ENCODE results near the gene ZNF528. TPM values are rescaled to one million over a fixed set of nuclear protein-coding genes. Genes with fewer than 3 reads are reported as not detected.

ZNF528 gene
- total RNA-seq, 1 donor from 2014 or later = 21.8 TPM

DNA sequence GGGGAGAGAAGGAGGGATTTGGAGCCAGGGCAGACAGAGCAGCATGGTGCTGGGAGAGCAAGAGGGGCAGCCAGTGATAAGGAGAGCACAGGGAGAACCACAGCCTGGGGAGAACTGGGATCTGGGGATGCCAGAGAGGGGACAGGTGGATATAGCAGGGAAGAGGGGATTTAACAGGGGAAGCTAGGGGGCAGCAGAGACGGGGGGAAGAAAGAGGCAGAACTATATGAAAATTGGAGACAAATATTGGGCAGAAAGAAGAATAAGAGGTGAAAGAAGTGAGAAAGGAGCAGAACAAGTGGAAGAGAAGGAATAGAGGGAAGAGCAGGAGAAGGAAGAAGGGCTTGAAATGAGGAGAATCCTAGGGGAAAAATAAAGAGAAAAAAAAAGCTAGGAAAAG is 6.5 kb upstream of the ZNF528 start:
- TF ChIP-seq, protein P1, sequence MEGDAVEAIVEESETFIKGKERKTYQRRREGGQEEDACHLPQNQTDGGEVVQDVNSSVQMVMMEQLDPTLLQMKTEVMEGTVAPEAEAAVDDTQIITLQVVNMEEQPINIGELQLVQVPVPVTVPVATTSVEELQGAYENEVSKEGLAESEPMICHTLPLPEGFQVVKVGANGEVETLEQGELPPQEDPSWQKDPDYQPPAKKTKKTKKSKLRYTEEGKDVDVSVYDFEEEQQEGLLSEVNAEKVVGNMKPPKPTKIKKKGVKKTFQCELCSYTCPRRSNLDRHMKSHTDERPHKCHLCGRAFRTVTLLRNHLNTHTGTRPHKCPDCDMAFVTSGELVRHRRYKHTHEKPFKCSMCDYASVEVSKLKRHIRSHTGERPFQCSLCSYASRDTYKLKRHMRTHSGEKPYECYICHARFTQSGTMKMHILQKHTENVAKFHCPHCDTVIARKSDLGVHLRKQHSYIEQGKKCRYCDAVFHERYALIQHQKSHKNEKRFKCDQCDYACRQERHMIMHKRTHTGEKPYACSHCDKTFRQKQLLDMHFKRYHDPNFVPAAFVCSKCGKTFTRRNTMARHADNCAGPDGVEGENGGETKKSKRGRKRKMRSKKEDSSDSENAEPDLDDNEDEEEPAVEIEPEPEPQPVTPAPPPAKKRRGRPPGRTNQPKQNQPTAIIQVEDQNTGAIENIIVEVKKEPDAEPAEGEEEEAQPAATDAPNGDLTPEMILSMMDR (conservative IDR thresholded peaks at IDR 0.05) = no peak
- Mint-ChIP-seq H3K36me3 (peaks cover 12% of the 10 kb centered on the region), H3K4me3 (no peak overlapping the region), H3K9me3 (no peaks in the 10 kb centered on the region), H3K27me3 (no peaks in the 10 kb centered on the region), H3K27ac (no peak overlapping the region), H3K4me1 (ENCODE audit: unreplicated experiment) (no peaks in the 10 kb centered on the region)
- DNase-seq (ENCODE audit: extremely low spot score, unreplicated experiment) = no peak

DNA sequence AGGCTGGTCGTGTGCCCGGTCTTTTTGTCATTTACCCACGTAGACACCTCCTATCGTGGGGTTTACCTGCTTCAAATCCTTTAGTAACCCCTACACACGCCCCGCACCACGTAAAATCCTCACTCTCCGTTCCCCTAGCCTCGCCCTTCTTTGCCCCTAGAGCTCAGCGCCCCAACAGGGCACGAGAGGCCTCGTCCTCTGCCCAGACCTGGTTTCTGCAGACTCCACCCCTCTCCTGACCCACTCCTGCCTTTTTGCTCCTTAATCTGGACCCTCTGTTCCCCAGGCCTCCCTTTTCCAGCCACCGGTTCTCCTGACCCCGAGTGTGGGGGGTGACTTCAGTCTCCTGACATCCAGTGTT is 412 bp downstream of the ZNF528 start:
- no peaks in the 10 kb centered on the region for H3K4me1 Mint-ChIP-seq (ENCODE audit: unreplicated experiment)
- H3K4me3 Mint-ChIP-seq = peak overlapping the region; percentile 83
- no peaks in the 10 kb centered on the region for H3K9me3 Mint-ChIP-seq

DNA sequence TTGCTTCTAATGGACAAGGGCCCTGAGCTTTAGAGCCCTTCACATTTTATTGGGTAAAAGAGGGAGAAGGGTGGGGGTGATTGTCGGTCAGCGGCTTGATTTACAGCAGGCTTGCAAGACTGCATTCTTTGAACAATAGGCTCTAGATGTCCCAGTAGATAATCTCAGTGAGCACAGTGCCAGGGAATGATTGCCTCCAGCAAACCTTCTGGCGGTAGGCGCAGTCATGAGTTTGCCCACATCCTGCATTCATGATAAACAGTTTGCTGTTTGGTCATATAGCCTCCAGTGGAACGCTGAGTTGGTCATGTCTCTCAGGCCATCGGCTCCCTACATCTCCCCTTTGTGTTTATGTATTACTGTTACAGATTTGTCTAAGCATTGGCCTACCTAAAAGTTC is 12.6 kb downstream of the ZNF528 start:
- TF ChIP-seq, protein P1 (conservative IDR thresholded peaks at IDR 0.05) = no peak
- Mint-ChIP-seq H3K36me3 (peaks cover 32% of the 10 kb centered on the region), H3K9me3 (peaks cover 6% of the 10 kb centered on the region), H3K4me1 (ENCODE audit: unreplicated experiment) (no peaks in the 10 kb centered on the region), H3K27me3 (no peaks in the 10 kb centered on the region), H3K27ac (no peak overlapping the region), H3K4me3 (no peak overlapping the region)
- no peak for DNase-seq (ENCODE audit: extremely low spot score, unreplicated experiment)

More for the DNA sequence above, 412 bp downstream of the ZNF528 start:
- Mint-ChIP-seq H3K27ac (peak overlapping the region; percentile 83), H3K36me3 (peaks cover 11% of the 10 kb centered on the region), H3K27me3 (no peaks in the 10 kb centered on the region)
- no peak for DNase-seq (ENCODE audit: extremely low spot score, unreplicated experiment)
- TF ChIP-seq, protein P1 (conservative IDR thresholded peaks at IDR 0.05) = no peak

DNA sequence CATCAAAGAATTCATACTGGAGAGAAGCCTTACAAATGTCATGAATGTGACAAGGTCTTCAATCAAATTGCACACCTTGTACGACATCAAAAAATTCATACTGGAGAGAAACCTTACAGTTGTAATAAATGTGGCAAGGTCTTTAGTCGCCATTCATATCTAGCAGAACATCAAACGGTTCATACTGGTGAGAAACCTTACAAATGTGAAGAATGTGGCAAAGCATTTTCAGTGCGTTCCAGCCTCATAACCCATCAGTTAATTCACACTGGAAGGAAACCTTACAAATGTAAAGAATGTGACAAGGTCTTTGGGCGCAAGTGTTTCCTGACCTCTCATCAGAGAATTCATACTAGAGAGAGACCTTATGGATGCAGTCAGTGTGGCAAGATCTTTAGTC is 18.1 kb downstream of the ZNF528 start:
- DNase-seq (ENCODE audit: extremely low spot score, unreplicated experiment) = no peak
- H3K27ac Mint-ChIP-seq = no peak overlapping the region
- peaks cover 15% of the 10 kb centered on the region for H3K36me3 Mint-ChIP-seq
- no peaks in the 10 kb centered on the region for H3K4me1 Mint-ChIP-seq (ENCODE audit: unreplicated experiment)
- H3K9me3 Mint-ChIP-seq = peaks cover 28% of the 10 kb centered on the region
- H3K4me3 Mint-ChIP-seq = no peak overlapping the region
- TF ChIP-seq, protein P1 (conservative IDR thresholded peaks at IDR 0.05) = no peak
- no peaks in the 10 kb centered on the region for H3K27me3 Mint-ChIP-seq

- Mint-ChIP-seq H3K27ac (no peak within 1 kb of the TSS), H3K27me3 (no peaks in the 10 kb centered on the region), H3K9me3 (peaks cover 9% of the 10 kb centered on the region), H3K36me3 (no peaks in the 10 kb centered on the region), H3K4me3 (no peak within 1 kb of the TSS), H3K4me1 (ENCODE audit: unreplicated experiment) (no peaks in the 10 kb centered on the region)
- no peak for DNase-seq (ENCODE audit: extremely low spot score, unreplicated experiment)
- TF ChIP-seq, protein P1 (conservative IDR thresholded peaks at IDR 0.05) = no peak
These were observed 31.3 kb downstream of the ZNF528 start, which contains the start of gene ZNF534 for GRCh38 chr19:52428937-52429336. Gene ZNF534 (plus strand): TSS chr19:52429148. CDS start chr19:52431475, 2,327 bp downstream.

DNA sequence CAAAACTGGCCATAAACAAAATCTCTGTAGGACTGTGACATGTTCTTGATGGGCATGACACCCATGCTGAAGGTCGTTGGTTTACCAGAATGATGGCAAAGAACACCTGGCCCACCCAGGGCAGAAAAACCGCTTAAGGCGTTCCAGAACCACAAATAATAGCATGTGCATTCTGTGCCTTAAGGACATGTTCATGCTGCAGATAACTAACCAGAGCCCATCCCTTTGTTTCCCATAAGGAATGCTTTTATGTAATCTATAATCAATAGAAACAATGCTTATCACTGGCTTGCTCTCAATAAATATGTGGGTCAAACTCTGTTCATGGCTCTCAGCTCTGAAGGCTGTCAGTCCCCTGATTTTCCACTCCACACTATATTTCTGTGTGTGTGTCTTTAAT is 44.5 kb downstream of the ZNF528 start:
- Mint-ChIP-seq H3K27me3 (no peaks in the 10 kb centered on the region), H3K36me3 (no peaks in the 10 kb centered on the region), H3K27ac (no peak overlapping the region), H3K4me3 (no peak overlapping the region), H3K9me3 (peaks cover 4% of the 10 kb centered on the region), H3K4me1 (ENCODE audit: unreplicated experiment) (no peaks in the 10 kb centered on the region)
- TF ChIP-seq, protein P1 (conservative IDR thresholded peaks at IDR 0.05) = no peak
- no peak for DNase-seq (ENCODE audit: extremely low spot score, unreplicated experiment)
